Heart right ventricle (tissue), 16 donors: ENCODE results near the gene SLC8A1. TPM values are rescaled to one million over a fixed set of nuclear protein-coding genes. Genes with fewer than 3 reads are reported as not detected.

Experiments used
- ATAC-seq, 8 donors: fragments of 200-7000 bp; cut with Tn5 transposase; one replicate each; pipeline ENCODE4 v1.9.1; 2020; ENCODE audit warnings: mild to moderate bottlenecking in 8 of 8, moderate library complexity in 8 of 8, moderate number of reproducible peaks in 1 of 8
- DNase-seq, 2 donors: peaks; one replicate each; pipeline ENCODE4 v3.0.0-alpha.2; 2020
- H3K27ac ChIP-seq, 10 donors: fragments of 200-600 bp; sonication (generic) in 2 of 10; one replicate each; pipeline versions ENCODE4 v1.5.0 to v1.8.0; 2020 to 2022; ENCODE audit warnings: mild to moderate bottlenecking in 3 of 10
- H3K27me3 ChIP-seq, 7 donors: fragments of 200-600 bp; one replicate each; pipeline ENCODE4 v1.8.0; 2021 to 2022; ENCODE audit warnings: mild to moderate bottlenecking in 2 of 7
- H3K36me3 ChIP-seq, 9 donors: fragments of 200-600 bp; sonication (generic) in 1 of 9; one replicate each; pipeline versions ENCODE4 v1.5.0 to v1.8.0; 2020 to 2022; ENCODE audit warnings: mild to moderate bottlenecking in 2 of 9
- H3K4me1 ChIP-seq, 9 donors: fragments of 200-600 bp; sonication (generic) in 1 of 9; one replicate each; pipeline versions ENCODE4 v1.5.0 to v1.8.0; 2020 to 2022; ENCODE audit warnings: mild to moderate bottlenecking in 4 of 9
- H3K4me3 ChIP-seq, 10 donors: fragments of 200-600 bp; sonication (generic) in 2 of 10; one replicate each; pipeline versions ENCODE4 v1.5.0 to v1.8.0; 2020 to 2022; ENCODE audit warnings: mild to moderate bottlenecking in 7 of 10, moderate library complexity in 2 of 10
- H3K9me3 ChIP-seq, 11 donors: fragments of 200-600 bp in 10 of 11; sonication (generic) in 2 of 11; one replicate each; pipeline versions ENCODE4 v1.5.0 to v1.8.0; 2013 to 2022; ENCODE audit warnings: mild to moderate bottlenecking in 2 of 11, control low read depth in 1 of 11, moderate library complexity in 1 of 11
- CTCF ChIP-seq, 9 donors: fragments of 200-600 bp; sonication (generic) in 2 of 9; IDR thresholded peaks; one replicate each; pipeline versions ENCODE4 v1.5.0 to v1.8.0; 2021 to 2022; ENCODE audit warnings: antibody characterized with exemption in 9 of 9, mild to moderate bottlenecking in 5 of 9, moderate library complexity in 1 of 9
- WGBS, 2 donors: extraction: QIAGEN DNeasy Blood & Tissue Kit; methylation state at CpG; one replicate each; pipeline ENCODE4 v1.1.7; 2013; ENCODE audit warnings: inconsistent platforms in 1 of 2; 5-methylcytosine and 5-hydroxymethylcytosine counted together
- intact Hi-C, 10 donors: fragments of 100-400 bp; cut with DNase I; formaldehyde crosslinking; loops; one replicate each; pipeline versions ENCODE4 v1.11.1 to v1.14.2; 2022
- polyA plus RNA-seq, 2 donors: library from polyadenylated mRNA; stranded (reverse); fragments of 200-250 nt; gene quantifications; one replicate each; pipeline ENCODE4 v1.2.3, GENCODE V29; 2013
- total RNA-seq, 10 donors: library from RNA; stranded (reverse); fragmentation: NEBNext Ultra II Directional in 3 of 10; extraction: Animal tissue kit (Norgen Biotek cat#: 25700) in 3 of 10; gene quantifications; one replicate each; pipeline versions ENCODE4 v1.2.1 to v1.2.4, GENCODE V29; 2021 to 2023
- donor health status: Arrhythmogenic right ventricular cardiomyopathy.
- donor health status: ischemic (EF 13 %, LVEDD 7.1; RV severe dilation, severe dysfunction).
- donor health status: healthy with polysubstance abuse.
- donor health status: DM: no; HTN: yes; CAD: no.
- donor health status: DM: no; HTN: no; CAD: no.
- donor health status: ischemic (EF 25% LVEDD 6.9; RV normal size, moderate dysfunction).
- donor health status: ischemic (EF 25% LVEDD 5.7; RV mildly dilated, moderate dysfunction).
- donor health status: healthy.
- donor health status: DM: yes; HTN: yes; CAD: no.
- donor health status: Ischemic cardiomyopathy.
- donor health status: ischemic (EF 35%, LVEDD 5.7; RV mildly dilated, moderate dysfunction).
- donor health status: nonischemic (EF 11% LVEDD 7.7; RV severe dilation, severe dysfunction).
- donor health status: DM: yes; HTN: yes; CAD: no.
- donor health status: PGD.
- donor health status: ischemic (EF 29% LVEDD 5.4; RV normal size, mild dysfunction).
- donor health status: nonischemic (EF 23%, LVEDD 6.1; RV moderate dilation, normal function).

The SLC8A1 gene
- total and polyA plus RNA-seq, 12 donors, result 11.1 to 1,497 (median 1,067) TPM

GRCh38 chr2:40317761-40318160 is 134.1 kb downstream of the SLC8A1 start:
- ATAC-seq, result peak in 3 of 8 donors; percentile 45 to 59 (median 50)
- no peak for DNase-seq
- Histone ChIP-seq H3K9me3 (peaks cover 0 to 19% (median 10%) of the 10 kb centered on the region in 11 donors), H3K27me3 (no peaks in the 10 kb centered on the region), H3K27ac (peak overlapping the region in 3 of 10 donors; percentile 9 to 45 (median 12)), H3K36me3 (peaks cover 0 to 11% (median 0%) of the 10 kb centered on the region in 9 donors), H3K4me3 (no peak overlapping the region), H3K4me1 (peaks cover 0 to 67% (median 24%) of the 10 kb centered on the region in 9 donors)
- no peak for TF ChIP-seq CTCF (IDR thresholded peaks at IDR 0.05)
- 28 to 39% methylated on average over 2 of the region's 2 CpGs for WGBS, 2 donors
- intact Hi-C loops, result no loop called here

DNA sequence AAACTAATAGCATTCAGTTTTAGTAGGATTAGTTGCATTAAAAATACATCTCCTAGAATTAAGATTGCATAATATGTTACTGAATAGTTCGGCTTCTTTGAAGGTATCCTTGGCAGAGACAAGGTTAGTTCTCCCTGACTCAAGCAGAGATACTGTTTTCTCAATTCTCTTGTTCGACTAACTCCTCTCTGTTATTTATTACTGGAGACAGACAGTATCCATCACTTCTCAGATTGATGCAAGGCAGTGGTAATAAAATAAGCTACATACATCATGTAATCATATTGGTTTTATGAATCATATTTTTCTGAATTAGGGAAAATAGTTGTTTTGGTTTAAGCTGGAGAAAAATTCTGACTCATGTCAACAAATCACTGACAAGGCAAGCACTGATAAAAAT is 134.8 kb downstream of the SLC8A1 start:
- WGBS, 2 donors, result 55 to 59% methylated on average over 2 of the region's 2 CpGs
- ATAC-seq (no peak), DNase-seq (no peak)
- peaks cover 0 to 70% (median 24%) of the 10 kb centered on the region in 9 donors for H3K4me1 ChIP-seq
- intact Hi-C loops, result no loop called here
- H3K4me3 ChIP-seq, result no peak overlapping the region
- no peak for TF ChIP-seq CTCF (IDR thresholded peaks at IDR 0.05)
- H3K9me3 ChIP-seq, result peaks cover 0 to 19% (median 10%) of the 10 kb centered on the region in 11 donors
- peak overlapping the region in 1 of 10 donors; percentile 45 for H3K27ac ChIP-seq
- peaks cover 0 to 11% (median 0%) of the 10 kb centered on the region in 9 donors for H3K36me3 ChIP-seq
- no peaks in the 10 kb centered on the region for H3K27me3 ChIP-seq

DNA sequence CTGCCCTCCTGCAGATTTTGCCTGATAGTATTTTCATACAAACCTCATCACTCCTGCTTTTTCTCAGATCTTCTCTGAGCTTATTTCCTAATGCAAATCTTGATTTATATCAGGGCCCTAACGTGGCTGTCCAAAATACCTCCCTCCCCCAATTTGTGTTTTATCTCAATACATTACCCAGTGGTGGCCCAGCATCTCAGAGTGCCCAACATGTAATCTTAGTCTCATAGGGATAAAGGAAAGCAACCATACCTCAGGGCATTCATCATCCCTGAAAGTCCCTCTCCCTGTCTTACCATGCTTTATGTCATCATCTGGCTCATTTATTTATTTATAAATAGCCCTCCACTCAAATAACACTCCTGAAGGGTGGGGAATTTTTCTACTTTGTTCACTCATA is 135.3 kb downstream of the SLC8A1 start:
- Histone ChIP-seq H3K4me3 (no peak overlapping the region), H3K4me1 (peaks cover 0 to 67% (median 24%) of the 10 kb centered on the region in 9 donors), H3K9me3 (peaks cover 0 to 19% (median 10%) of the 10 kb centered on the region in 11 donors), H3K27me3 (no peaks in the 10 kb centered on the region), H3K27ac (peak overlapping the region in 1 of 10 donors; percentile 45), H3K36me3 (peaks cover 0 to 10% (median 0%) of the 10 kb centered on the region in 9 donors)
- no peak for DNase-seq
- TF ChIP-seq CTCF (IDR thresholded peaks at IDR 0.05), result no peak
- intact Hi-C loops, result no loop called here
- 31 to 44% methylated on average over 1 of the region's 1 CpG for WGBS, 2 donors
- ATAC-seq, result peak in 3 of 8 donors; percentile 20 to 56 (median 27)

DNA sequence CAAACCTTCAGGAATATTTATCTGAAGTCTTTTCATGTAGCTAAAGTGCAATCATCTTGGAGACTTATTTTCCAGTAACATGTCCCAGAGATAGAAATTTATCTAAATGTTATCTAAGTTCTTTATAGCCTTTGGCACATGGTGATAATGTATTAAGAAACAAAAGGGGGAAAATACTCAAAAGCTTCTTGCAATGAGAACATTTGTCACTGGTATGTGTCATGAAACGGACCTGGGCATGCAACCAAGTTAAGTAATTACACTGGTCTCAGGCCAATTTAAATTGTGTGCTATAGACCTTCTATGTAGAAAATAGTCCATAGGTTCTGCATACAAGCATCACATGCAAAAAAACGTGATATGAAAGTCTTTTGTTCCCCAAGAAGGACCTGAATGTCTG is 136.2 kb downstream of the SLC8A1 start:
- Histone ChIP-seq H3K27ac (peak overlapping the region in 2 of 10 donors; percentile 7 to 56), H3K4me1 (peaks cover 0 to 60% (median 24%) of the 10 kb centered on the region in 9 donors), H3K4me3 (no peak overlapping the region), H3K36me3 (peaks cover 0 to under 1% (median 0%) of the 10 kb centered on the region in 9 donors), H3K9me3 (peaks cover 0 to 19% (median 10%) of the 10 kb centered on the region in 11 donors), H3K27me3 (no peaks in the 10 kb centered on the region)
- ATAC-seq, result peak in 6 of 8 donors; percentile 25 to 67 (median 50)
- TF ChIP-seq CTCF (IDR thresholded peaks at IDR 0.05), result no peak
- WGBS, 2 donors, result 22 to 23% methylated on average over 2 of the region's 2 CpGs
- intact Hi-C loops, result no loop called here
- peak in 1 of 2 donors; percentile 28 for DNase-seq
